ENCODE data around the gene NLE1. TPM values are rescaled to one million over a fixed set of nuclear protein-coding genes. Genes with fewer than 3 reads are reported as not detected.

NLE1 gene
- total and polyA plus RNA-seq, 2 of the 8 experiments (the other 6 are each of a cell fraction or from before 2014, with no cell fraction given), result 50.4 to 51.5 TPM

DNA sequence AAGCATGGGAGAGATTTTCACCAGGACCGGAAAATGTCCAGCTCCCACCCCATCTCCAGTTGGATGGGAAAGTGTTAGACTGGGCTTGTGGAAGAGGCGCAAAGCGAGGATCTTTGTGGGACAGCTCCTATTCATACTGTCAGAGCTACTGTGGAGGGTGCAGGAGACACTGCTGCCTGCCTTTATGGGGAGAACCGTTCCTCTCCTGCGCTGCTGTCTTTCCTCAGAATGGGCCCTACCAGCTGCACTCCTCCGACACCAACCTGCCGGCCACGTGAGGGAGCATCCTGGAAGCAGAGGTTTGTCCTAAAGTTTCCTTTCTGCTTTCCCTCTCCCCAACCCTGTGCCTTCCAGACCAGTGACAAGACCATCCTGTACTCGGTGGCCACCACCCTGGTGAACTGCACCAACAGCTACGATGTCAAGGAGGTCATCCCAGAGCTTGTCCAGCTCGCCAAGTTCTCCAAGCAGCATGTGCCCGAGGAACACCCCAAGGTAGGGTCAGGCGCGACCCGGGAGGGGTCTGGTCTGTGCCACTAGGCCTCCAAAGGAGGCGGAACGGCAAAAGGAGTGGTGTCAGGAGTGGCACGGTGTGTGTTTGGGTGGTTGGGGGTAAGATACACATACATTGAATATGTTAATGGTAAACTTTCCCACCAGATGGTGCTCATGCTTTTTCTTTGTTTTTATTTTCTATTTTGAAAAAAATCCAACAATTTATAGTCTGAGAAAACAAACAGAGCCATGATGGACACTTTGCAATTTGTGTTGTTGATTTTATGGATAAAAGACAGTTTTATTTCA, 29.1 kb upstream of the NLE1 start (continued):
- TF ChIP-seq CTCF (IDR thresholded peaks at IDR 0.05; ENCODE audit: control extremely low read depth in 1 of 3, insufficient read depth in 1 of 3, low read depth in 1 of 3, low read length in 3 of 3) (peak in 1 of 3 experiments; percentile 3; a peak in 2 of 4 replicates), RAD21 (IDR thresholded peaks at IDR 0.05 in 1 of 2, conservative IDR thresholded peaks at IDR 0.05 in 1 of 2; ENCODE audit: low read depth in 2 of 2, low read length in 2 of 2) (peak; percentile 28 to 43), RFX5 (IDR thresholded peaks at IDR 0.05; ENCODE audit: borderline replicate concordance, low read depth, low read length) (no peak)
